ENCODE data around the gene GATB. TPM values are rescaled to one million over a fixed set of nuclear protein-coding genes. Genes with fewer than 3 reads are reported as not detected.

GATB gene
- total and polyA plus RNA-seq, 2 experiments from 2014 or later = 17.7 to 18.9 TPM

DNA sequence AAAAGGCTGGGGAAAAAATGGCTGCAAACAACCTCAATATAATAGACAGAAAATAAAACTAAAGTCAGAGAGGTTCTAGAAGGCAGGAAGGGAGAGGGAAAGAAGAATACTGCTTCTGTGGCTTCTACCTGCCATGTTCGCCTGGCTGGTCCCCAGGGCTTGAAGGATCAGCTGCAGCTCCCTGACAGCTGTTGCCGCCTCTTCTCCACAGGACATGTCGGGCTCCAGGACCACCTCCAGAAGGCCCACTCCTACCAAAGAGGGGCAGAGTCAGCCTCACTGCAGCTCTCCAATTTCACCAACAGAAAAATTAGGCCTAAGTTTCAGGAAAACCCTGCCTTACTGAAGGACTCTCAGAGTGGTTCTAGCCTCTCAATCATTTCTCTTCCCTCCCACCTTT is 44.9 kb downstream of the GATB start:
- Histone ChIP-seq H3K27me3 (ENCODE audit: insufficient read depth) (no peaks in the 10 kb centered on the region), H3K27ac (ENCODE audit: low read depth) (no peak overlapping the region), H3K9me2 (ENCODE audit: insufficient read depth) (no peaks in the 10 kb centered on the region), H3K4me3 (no peak overlapping the region), H3K36me3 (ENCODE audit: insufficient read depth) (0 out of 2 replicates have a peak, but pooled peaks cover 5% of the 10 kb centered on the region), H3K79me2 (replicated peaks; ENCODE audit: insufficient read depth) (no peaks in the 10 kb centered on the region; the same call in 1 of the 2 replicates), H4K20me1 (replicated peaks; ENCODE audit: insufficient read depth) (no peaks in the 10 kb centered on the region), H2AFZ (no peak overlapping the region), H3F3A (replicated peaks; ENCODE audit: low read depth) (no peaks in the 10 kb centered on the region), H3K4me2 (no peak overlapping the region), H3K4me1 (ENCODE audit: insufficient read depth) (no peaks in the 10 kb centered on the region)
- no peak for TF ChIP-seq JUNB (IDR thresholded peaks at IDR 0.05; ENCODE audit: unreplicated experiment)
- no peak for TF ChIP-seq POLR2AphosphoS5 (IDR thresholded peaks at IDR 0.05; ENCODE audit: low read depth)
- TF ChIP-seq ZNF114 (CRISPR knock-in tag; IDR thresholded peaks at IDR 0.05) = no peak
- no peak for TF ChIP-seq ZNF331 (CRISPR knock-in tag; IDR thresholded peaks at IDR 0.05; ENCODE audit: low read depth)
- TF ChIP-seq EZH2phosphoT487 (IDR thresholded peaks at IDR 0.05; ENCODE audit: unreplicated experiment) = no peak
- no peak for TF ChIP-seq EZH2 (IDR thresholded peaks at IDR 0.05; ENCODE audit: low read depth, unreplicated experiment)
- no peak for TF ChIP-seq NANOG (IDR thresholded peaks at IDR 0.05; ENCODE audit: borderline replicate concordance)
- TF ChIP-seq, protein P1, sequence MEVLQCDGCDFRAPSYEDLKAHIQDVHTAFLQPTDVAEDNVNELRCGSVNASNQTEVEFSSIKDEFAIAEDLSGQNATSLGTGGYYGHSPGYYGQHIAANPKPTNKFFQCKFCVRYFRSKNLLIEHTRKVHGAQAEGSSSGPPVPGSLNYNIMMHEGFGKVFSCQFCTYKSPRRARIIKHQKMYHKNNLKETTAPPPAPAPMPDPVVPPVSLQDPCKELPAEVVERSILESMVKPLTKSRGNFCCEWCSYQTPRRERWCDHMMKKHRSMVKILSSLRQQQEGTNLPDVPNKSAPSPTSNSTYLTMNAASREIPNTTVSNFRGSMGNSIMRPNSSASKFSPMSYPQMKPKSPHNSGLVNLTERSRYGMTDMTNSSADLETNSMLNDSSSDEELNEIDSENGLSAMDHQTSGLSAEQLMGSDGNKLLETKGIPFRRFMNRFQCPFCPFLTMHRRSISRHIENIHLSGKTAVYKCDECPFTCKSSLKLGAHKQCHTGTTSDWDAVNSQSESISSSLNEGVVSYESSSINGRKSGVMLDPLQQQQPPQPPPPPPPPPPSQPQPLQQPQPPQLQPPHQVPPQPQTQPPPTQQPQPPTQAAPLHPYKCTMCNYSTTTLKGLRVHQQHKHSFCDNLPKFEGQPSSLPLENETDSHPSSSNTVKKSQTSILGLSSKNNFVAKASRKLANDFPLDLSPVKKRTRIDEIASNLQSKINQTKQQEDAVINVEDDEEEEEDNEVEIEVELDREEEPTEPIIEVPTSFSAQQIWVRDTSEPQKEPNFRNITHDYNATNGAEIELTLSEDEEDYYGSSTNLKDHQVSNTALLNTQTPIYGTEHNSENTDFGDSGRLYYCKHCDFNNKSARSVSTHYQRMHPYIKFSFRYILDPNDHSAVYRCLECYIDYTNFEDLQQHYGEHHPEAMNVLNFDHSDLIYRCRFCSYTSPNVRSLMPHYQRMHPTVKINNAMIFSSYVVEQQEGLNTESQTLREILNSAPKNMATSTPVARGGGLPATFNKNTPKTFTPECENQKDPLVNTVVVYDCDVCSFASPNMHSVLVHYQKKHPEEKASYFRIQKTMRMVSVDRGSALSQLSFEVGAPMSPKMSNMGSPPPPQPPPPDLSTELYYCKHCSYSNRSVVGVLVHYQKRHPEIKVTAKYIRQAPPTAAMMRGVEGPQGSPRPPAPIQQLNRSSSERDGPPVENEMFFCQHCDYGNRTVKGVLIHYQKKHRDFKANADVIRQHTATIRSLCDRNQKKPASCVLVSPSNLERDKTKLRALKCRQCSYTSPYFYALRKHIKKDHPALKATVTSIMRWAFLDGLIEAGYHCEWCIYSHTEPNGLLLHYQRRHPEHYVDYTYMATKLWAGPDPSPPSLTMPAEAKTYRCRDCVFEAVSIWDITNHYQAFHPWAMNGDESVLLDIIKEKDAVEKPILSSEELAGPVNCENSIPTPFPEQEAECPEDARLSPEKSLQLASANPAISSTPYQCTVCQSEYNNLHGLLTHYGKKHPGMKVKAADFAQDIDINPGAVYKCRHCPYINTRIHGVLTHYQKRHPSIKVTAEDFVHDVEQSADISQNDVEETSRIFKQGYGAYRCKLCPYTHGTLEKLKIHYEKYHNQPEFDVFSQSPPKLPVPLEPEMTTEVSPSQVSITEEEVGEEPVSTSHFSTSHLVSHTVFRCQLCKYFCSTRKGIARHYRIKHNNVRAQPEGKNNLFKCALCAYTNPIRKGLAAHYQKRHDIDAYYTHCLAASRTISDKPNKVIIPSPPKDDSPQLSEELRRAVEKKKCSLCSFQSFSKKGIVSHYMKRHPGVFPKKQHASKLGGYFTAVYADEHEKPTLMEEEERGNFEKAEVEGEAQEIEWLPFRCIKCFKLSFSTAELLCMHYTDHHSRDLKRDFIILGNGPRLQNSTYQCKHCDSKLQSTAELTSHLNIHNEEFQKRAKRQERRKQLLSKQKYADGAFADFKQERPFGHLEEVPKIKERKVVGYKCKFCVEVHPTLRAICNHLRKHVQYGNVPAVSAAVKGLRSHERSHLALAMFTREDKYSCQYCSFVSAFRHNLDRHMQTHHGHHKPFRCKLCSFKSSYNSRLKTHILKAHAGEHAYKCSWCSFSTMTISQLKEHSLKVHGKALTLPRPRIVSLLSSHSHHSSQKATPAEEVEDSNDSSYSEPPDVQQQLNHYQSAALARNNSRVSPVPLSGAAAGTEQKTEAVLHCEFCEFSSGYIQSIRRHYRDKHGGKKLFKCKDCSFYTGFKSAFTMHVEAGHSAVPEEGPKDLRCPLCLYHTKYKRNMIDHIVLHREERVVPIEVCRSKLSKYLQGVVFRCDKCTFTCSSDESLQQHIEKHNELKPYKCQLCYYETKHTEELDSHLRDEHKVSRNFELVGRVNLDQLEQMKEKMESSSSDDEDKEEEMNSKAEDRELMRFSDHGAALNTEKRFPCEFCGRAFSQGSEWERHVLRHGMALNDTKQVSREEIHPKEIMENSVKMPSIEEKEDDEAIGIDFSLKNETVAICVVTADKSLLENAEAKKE (CRISPR knock-in tag; IDR thresholded peaks at IDR 0.05) = no peak
- Mint-ChIP-seq H3K4me3 (no peak overlapping the region), H3K4me1 (peaks cover 12% of the 10 kb centered on the region), H3K27me3 (ENCODE audit: insufficient read depth, low read depth, poor library complexity) (no peaks in the 10 kb centered on the region), H3K27ac (no peak overlapping the region), H3K9me3 (no peaks in the 10 kb centered on the region), H3K36me3 (ENCODE audit: low read depth) (peaks cover 2% of the 10 kb centered on the region; the same call in 1 of the 3 replicates)
- ATAC-seq (no peak), DNase-seq (ENCODE audit: low spot score) (no peak)
